Measurements from ENCODE around the gene CILP.

GRCh38 chr15:65156692-65157091 is 54.6 kb downstream of the CILP start:
- no peak for TF ChIP-seq CTCF (IDR thresholded peaks at IDR 0.05; ENCODE audit: insufficient read depth, low read length, poor library complexity, severe bottlenecking)
- no peak for TF ChIP-seq EZH2phosphoT487 (conservative IDR thresholded peaks at IDR 0.05; ENCODE audit: low read length)

Data from SU-DHL-6 (cell line).